ENCODE data around the gene VWA2.

DNA sequence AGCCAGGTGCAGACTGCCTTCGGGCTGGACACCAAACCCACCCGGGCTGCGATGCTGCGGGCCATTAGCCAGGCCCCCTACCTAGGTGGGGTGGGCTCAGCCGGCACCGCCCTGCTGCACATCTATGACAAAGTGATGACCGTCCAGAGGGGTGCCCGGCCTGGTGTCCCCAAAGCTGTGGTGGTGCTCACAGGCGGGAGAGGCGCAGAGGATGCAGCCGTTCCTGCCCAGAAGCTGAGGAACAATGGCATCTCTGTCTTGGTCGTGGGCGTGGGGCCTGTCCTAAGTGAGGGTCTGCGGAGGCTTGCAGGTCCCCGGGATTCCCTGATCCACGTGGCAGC lies 50.0 kb downstream of the VWA2 start:
- TF ChIP-seq POLR2A (IDR thresholded peaks at IDR 0.05; ENCODE audit: low read length): no peak
- no peak for TF ChIP-seq CTCF (IDR thresholded peaks at IDR 0.05)
- TF ChIP-seq, protein P1, sequence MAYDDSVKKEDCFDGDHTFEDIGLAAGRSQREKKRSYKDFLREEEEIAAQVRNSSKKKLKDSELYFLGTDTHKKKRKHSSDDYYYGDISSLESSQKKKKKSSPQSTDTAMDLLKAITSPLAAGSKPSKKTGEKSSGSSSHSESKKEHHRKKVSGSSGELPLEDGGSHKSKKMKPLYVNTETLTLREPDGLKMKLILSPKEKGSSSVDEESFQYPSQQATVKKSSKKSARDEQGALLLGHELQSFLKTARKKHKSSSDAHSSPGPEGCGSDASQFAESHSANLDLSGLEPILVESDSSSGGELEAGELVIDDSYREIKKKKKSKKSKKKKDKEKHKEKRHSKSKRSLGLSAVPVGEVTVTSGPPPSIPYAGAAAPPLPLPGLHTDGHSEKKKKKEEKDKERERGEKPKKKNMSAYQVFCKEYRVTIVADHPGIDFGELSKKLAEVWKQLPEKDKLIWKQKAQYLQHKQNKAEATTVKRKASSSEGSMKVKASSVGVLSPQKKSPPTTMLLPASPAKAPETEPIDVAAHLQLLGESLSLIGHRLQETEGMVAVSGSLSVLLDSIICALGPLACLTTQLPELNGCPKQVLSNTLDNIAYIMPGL (CRISPR knock-in tag; IDR thresholded peaks at IDR 0.05; ENCODE audit: borderline replicate concordance): no peak
- TF ChIP-seq TP53 (CRISPR knock-in tag; IDR thresholded peaks at IDR 0.05): no peak
- no peak for TF ChIP-seq CEBPB (IDR thresholded peaks at IDR 0.05)
- no peak for TF ChIP-seq SMC3 (IDR thresholded peaks at IDR 0.05)

Measured in A549 (cell line).